ENCODE measurements around the gene AGAP5.

GRCh38 chr10:73625884-73626752 is 71.8 kb downstream of the AGAP5 start:
- TF ChIP-seq CTCF (IDR thresholded peaks at IDR 0.05) (peak in 1 of 4 experiments; percentile 16), POLR2A (IDR thresholded peaks at IDR 0.05) (peak; percentile 52 to 69)
